Glomerular visceral epithelial cell (primary cell): ENCODE measurements around the gene PLEK.
"Not testable (repeated sequence)": the region's sequence is repeated elsewhere in the genome, so short reads cannot be mapped to it uniquely, and the experiment has no call there.

Experiments used
- DNase-seq: peaks from one replicate; pipeline ENCODE4 v3.0.0-alpha.2; 2016; ENCODE audit errors: extremely low spot score

The PLEK gene

DNA sequence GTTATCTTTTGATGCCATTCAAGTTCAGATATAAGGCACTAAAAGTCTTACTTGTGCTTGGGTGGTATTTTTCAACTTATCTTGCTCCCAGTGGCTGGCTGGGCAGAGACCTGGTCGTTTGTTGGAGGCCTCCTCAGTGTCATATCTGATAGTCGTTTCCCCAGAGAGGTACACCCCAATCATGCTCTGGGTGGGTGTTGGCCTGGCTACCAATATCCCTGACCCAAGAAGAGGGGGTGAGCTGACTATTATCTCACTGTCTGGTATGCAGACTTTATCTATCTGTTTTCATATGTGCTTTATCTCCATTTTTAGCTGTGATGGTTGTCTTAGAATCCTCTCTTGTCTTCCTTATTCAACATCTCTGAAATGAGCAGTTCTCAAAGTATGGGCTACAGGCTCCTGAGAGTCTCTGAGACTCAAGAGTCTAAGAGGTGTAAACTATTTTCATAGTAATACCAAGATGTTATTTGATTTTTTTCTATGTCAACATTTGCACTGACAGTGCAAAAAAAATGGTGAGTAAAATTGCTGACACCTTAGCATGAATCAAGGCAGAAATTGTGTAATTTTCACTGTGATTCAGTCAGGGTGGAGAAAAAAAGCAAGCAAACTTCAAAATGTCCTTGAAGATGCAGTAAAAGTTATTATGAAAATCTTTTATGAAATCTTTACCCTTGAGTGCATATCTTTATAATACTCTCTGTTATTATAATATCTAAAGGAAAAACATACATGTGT lies 12.3 kb upstream of the PLEK start:
- DNase-seq: no peak

GRCh38 chr2:68356599-68357239 lies 8.4 kb upstream of the PLEK start:
- DNase-seq: no peak

DNA sequence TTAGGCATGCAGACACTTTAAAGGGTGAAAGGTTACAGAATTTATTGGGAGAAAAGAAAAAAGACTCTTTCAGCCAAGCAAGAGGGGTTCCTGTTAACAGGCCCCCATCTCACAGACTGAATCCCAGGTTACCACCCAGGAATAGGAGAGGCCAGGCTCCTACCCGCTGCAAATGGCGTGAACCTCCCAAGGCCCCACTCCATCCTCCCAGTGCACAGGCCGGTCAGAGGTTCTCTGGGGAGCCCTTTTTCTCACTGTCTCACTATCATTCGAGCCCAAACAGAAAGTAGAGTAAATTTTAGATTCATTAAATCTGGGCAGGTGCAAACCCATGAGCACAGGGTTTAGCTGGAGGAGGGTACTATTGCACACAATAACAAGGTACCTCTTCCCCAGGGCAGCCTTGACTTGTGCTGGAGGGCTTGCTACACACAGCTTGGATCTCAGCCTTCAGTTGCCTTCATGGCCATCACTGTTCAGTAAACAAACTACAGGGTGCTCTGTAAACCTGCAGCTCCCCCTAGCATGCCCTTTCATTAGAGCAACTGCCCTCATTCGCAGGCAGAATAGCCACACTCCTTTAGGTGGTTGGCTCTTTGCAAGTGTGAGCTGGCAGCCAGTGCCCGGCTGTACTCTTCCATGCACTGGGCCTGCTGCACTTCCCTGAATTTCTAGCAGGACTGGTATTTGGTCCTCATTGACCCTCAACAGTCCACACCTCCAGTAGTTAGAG lies 7.3 kb upstream of the PLEK start:
- DNase-seq: peak; percentile 5

GRCh38 chr2:68359889-68360288 lies 5.2 kb upstream of the PLEK start:
- DNase-seq: no peak

- peak; percentile 59 for DNase-seq
These were observed 3.0 kb upstream of the PLEK start for GRCh38 chr2:68362069-68362468.

DNA sequence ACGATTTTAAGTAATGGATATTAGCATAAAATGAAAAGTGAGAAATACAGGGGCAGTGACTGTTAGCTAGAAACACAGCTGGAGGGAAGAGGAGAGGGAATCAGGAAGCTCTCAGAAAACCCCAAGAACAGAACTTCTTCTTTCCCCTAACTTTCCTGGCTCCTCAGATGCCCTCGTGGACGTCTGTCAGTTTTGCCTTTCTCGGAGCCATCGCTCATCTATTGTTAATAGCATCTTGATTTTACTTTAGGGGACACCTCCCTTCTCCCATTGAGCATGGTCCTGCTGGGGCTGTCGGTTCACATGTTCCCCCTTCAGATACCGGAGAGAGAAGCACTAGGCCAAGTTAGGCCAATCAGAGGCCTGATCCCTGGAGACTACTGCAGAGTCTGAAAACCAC lies 2.3 kb upstream of the PLEK start:
- no peak for DNase-seq

DNA sequence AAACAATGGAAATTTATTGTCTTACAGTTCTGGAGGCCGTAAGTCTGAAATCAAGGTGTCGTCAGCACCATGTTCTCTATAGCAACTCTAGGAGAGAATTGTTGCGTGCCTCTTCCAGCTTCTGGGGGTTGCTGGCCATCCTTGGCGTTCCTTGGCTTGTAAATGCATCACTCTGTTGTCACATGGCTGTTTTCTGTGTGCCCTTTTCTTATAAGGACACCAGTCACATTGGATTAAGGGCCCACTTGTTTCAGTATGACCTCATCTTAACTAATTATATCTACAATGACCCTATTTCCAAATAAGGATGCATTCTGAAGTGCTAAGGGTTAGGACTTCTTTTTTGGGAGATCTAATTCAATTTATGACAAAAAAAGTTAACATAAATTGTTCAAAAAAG lies 1.4 kb upstream of the PLEK start:
- DNase-seq: no peak

DNA sequence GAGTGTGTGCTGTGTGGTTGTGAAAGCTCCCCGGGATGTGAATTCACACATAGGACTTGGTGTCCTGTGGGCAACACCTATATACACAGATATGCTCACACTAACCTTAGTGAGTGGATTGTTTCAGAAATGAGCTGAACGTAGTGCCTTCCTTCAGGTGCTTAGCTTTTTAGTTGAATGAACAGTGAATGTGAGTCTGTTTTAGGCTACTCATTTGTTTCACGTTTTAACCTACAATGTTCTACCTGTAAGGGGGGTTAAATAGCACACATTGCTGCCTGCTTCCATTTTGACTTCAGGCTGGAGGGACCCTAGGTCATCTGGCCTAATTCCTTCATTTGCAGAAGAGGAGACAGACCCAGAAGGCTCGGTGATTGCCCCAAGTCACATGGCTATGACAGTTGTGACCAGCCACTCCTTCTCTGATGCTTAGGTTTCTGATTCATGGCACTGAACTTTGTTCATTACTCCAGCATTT lies 1.0 kb downstream of the PLEK start:
- no peak for DNase-seq

DNA sequence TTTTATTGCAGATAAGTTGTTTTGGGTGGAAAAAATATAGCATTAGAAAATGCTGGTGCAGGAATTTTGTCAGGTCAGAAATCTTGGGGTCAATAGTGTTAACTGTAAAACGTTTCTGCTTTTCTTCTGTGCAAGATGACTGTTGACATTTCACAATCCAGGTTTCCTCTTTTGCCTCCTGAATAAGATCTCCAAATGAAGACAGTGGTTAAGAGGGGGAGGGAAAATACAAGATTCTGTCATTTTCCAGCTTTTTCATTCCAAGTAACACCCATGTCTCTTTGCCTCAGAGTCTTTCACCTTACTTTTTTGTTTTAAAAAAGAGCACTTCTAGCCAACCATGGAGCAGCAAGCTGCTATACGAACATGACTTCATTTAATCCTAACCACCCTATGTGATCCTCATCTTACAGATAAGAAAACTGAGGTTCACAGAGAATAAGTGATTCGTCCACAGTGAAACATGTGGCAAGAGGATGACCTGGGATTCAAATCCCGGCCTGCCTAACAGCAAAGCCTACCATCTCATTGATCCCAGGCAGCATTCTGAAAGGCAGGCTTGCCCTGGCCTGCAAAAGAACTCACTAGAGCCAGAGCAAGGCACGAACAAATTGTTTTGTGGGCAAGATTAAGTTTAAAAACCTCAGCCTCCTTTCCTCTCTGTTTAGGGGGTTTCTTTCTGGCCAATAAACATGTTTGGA lies 3.0 kb downstream of the PLEK start:
- no peak for DNase-seq

DNA sequence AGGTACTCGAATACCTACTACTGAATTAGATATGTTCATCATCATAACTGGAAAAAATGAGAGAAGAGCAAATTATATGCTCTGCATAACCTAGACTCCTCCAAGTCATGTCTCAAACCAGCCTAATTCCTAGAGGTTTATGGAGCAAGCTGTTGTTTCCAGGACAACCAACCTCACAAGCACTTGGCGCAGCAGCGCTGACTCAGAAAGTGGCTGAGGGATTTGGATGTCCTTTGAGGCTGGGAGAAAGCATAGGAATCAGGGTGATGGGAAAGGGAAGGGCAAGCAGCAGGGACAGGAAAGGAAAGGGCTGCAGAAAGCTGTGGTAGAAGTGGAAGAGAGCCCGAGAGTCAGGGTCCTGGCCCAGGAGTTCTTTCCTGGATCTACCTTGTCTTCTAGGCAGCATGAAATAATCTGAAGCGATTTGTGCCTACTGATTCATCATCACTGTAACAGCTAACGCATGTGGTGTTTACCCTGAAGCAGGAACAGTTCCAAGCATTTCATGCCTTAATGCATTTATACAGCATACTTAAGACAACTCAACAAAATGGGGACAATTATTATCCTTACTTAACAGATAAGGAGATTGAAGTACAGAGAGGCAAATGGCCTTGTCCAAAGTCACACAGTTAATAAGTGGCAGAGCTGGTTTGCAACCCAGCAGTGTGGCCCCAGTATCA lies 3.7 kb downstream of the PLEK start:
- peak; percentile 63 for DNase-seq

DNA sequence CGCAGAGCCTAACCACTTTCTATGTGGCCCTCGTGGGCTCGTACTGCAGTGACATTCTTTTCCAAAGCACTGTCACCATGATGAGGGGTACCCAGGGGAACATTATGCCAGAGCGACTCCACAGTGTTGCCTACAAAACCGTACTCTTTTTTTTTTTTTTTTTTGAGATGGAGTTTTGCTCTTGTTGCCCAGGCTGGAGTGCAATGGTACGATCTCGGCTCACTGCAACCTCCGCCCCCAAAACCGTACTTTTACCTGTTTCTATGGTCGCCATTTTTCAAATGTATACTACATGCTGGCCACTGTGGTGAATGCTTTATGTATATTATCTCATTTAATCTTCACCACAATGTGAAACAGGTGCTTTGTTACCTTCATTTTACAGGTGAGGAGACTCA lies 4.3 kb downstream of the PLEK start:
- DNase-seq: no peak

- DNase-seq: no peak
These were observed 6.1 kb downstream of the PLEK start for GRCh38 chr2:68371138-68371537.

DNA sequence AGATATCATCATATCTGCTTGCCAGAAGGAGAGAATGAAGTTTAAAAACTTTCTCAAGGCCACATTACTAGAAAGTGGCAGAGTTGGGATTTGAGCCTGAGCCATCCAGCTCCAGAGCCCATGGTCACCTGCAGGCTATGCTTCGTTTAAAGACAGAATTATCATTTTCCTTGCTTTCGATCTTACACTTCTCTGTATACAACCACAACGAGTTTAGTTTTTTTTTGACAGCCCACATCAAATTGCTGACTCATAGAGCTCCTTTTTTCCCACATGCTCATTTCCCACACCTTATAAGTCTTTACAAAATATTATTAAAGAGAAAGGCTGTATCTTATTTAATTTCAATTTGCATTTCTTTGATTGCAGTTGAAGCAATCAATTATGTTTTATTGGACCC lies 6.5 kb downstream of the PLEK start:
- no peak for DNase-seq

GRCh38 chr2:68372485-68372884 lies 7.4 kb downstream of the PLEK start:
- DNase-seq: no peak

DNA sequence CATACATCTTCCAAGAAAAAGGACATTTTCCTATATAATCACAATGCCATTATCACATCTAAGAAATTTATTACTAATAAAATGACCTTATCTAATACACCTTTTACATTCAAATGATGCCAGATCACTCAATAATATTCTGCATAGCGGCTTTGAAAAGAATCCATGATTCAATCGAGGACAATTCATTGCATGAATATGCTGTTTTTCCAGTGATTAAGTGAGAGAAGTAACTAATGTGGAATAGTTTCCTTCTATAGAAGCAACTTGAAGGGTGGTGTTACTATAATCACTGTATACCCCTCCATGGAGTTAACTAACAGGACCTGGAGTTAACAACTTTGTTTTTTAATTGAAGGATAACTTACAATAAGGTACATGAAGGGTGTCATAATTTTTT lies 9.1 kb downstream of the PLEK start:
- no peak for DNase-seq

DNA sequence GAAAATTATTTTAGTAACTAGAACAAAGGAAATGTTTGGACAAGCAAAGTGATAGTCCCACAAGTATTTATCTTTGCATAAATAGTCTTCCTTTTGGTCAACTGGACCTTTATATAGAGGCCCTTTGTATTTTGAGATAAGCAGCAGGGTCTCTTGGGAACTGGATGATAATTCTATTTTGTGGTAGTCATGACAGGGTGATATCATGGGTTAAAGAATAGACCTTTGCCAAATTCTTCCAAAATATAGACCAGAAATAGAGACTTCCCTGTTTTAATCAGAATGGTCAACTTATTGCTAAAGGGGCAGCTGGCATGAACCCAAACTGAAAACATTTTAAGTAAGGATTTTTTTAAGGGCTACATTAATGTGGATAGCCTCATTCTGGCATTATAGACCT lies 10.5 kb downstream of the PLEK start:
- DNase-seq: no peak

GRCh38 chr2:68377137-68377780 lies 12.2 kb downstream of the PLEK start:
- DNase-seq: no peak

DNA sequence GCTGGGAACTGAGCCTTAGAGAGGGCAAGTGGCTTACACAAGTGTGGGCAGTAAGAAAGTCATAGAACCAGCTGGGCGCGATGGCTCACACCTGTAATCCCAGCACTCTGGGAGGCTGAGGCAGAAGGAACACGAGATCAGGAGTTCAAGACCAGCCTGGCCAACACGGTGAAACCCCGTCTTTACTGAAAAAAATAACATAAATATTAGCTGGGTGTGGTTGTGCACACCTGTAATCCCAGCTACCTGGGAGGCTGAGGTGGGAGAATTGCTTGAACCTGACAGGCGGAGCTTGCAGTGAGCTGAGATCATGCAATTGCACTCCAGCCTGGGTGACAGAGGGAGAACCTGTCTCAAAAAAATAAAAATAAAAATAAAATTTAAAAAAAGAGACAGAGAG lies 13.7 kb downstream of the PLEK start:
- DNase-seq: not testable (repeated sequence)

GRCh38 chr2:68379184-68379708 lies 14.2 kb downstream of the PLEK start:
- no peak for DNase-seq

DNA sequence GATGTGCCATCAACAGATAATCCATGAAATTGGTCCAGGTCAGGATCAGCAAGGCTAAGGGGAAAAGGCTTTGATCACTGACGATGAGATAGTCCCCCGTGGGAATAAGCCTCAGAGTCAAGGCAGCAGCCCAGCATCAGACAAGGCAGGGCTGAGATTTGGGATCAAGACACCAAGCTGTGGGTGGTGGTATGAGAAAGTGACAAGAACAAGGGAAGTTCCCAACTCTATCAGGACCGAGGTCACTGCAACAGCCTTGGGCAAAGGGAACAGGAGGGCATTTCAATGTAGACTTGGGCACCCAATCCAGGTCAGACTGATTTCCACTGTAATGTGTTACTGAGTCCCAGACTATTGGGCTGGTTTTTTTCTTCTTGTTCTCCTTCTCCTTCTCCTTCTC lies 18.7 kb downstream of the PLEK start:
- no peak for DNase-seq
